GM19240 (cell line): ENCODE results near the gene PHLDA1.

Source experiments
- DNase-seq: peaks from one replicate; pipeline ENCODE4 v3.0.0; 2011; ENCODE audit warnings: low spot score; ENCODE audit not compliant: insufficient read length

PHLDA1 gene

GRCh38 chr12:76037130-76038103 is 5.8 kb upstream of the PHLDA1 start:
- DNase-seq, result peak; percentile 1

- DNase-seq, result no peak
Observed at GRCh38 chr12:76035045-76035444, 3.5 kb upstream of the PHLDA1 start.

GRCh38 chr12:76033081-76034011 is 1.8 kb upstream of the PHLDA1 start:
- DNase-seq, result no peak

GRCh38 chr12:76032043-76032981 is 736 bp upstream of the PHLDA1 start:
- DNase-seq, result no peak

- no peak for DNase-seq
Observed at GRCh38 chr12:76031081-76031413, 529 bp downstream of the PHLDA1 start.

- DNase-seq, result no peak
Observed at GRCh38 chr12:76030341-76031080, 1.1 kb downstream of the PHLDA1 start.

GRCh38 chr12:76029982-76030340 is 1.6 kb downstream of the PHLDA1 start:
- no peak for DNase-seq

- DNase-seq, result no peak
Observed at GRCh38 chr12:76028571-76029277, 2.9 kb downstream of the PHLDA1 start.

- no peak for DNase-seq
Observed at GRCh38 chr12:76026643-76027063, 4.9 kb downstream of the PHLDA1 start.

GRCh38 chr12:76025601-76026575 is 5.7 kb downstream of the PHLDA1 start:
- DNase-seq, result no peak

GRCh38 chr12:76024942-76025600 is 6.5 kb downstream of the PHLDA1 start:
- no peak for DNase-seq

GRCh38 chr12:76024102-76024781 is 7.3 kb downstream of the PHLDA1 start:
- no peak for DNase-seq

- DNase-seq, result no peak
Observed at GRCh38 chr12:76023069-76023690, 8.4 kb downstream of the PHLDA1 start.

- DNase-seq, result no peak
Observed at GRCh38 chr12:76022506-76022905, 9.1 kb downstream of the PHLDA1 start.

GRCh38 chr12:76020731-76021672 is 10.6 kb downstream of the PHLDA1 start:
- DNase-seq, result no peak

GRCh38 chr12:76020281-76020680 is 11.3 kb downstream of the PHLDA1 start:
- DNase-seq, result no peak
